HG03196 (cell line): ENCODE measurements around the gene ISCU.

Experiments used
- ATAC-seq: cut with Tn5 transposase; IDR thresholded peaks from one replicate; pipeline ENCODE4 v1.9.1; 2021; ENCODE audit not compliant: unreplicated experiment

ISCU gene

GRCh38 chr12:108562348-108563135 is at the start of gene ISCU:
ISCU (plus strand) TSS chr12:108562596; CDS start chr12:108562623, 27 bp downstream.
- ATAC-seq, result peak; percentile 45

GRCh38 chr12:108514468-108514972 is 47.9 kb upstream of the ISCU start:
- ATAC-seq, result no peak

GRCh38 chr12:108514973-108515814 is 47.2 kb upstream of the ISCU start, which contains the start of gene FICD:
FICD (plus strand) TSS chr12:108515277; CDS start chr12:108516973, 1,696 bp downstream.
- ATAC-seq, result peak; percentile 89

- no peak for ATAC-seq
Measured at GRCh38 chr12:108515916-108516315, 46.5 kb upstream of the ISCU start.

- no peak for ATAC-seq
Measured at GRCh38 chr12:108516511-108517275, 45.7 kb upstream of the ISCU start.

- no peak for ATAC-seq
Measured at GRCh38 chr12:108517288-108518100, 44.9 kb upstream of the ISCU start.

GRCh38 chr12:108518101-108518715 is 44.2 kb upstream of the ISCU start:
- no peak for ATAC-seq

GRCh38 chr12:108518716-108519496 is 43.5 kb upstream of the ISCU start:
- ATAC-seq, result no peak

GRCh38 chr12:108519558-108519957 is 42.8 kb upstream of the ISCU start:
- ATAC-seq, result no peak

GRCh38 chr12:108523365-108523764 is 39.0 kb upstream of the ISCU start:
- no peak for ATAC-seq

- ATAC-seq, result no peak
Measured at GRCh38 chr12:108525681-108526080, 36.7 kb upstream of the ISCU start.

- ATAC-seq, result no peak
Measured at GRCh38 chr12:108526482-108527165, 35.8 kb upstream of the ISCU start.

GRCh38 chr12:108527166-108527496 is 35.3 kb upstream of the ISCU start:
- no peak for ATAC-seq

GRCh38 chr12:108530161-108530560 is 32.2 kb upstream of the ISCU start:
- ATAC-seq, result no peak

GRCh38 chr12:108531929-108532848 is 30.2 kb upstream of the ISCU start:
- no peak for ATAC-seq

- ATAC-seq, result no peak
Measured at GRCh38 chr12:108538146-108538545, 24.2 kb upstream of the ISCU start.

- ATAC-seq, result no peak
Measured at GRCh38 chr12:108538616-108539195, 23.7 kb upstream of the ISCU start.
